ENCODE measurements around the gene AHI1. TPM values are rescaled to one million over a fixed set of nuclear protein-coding genes. Genes with fewer than 3 reads are reported as not detected.
"Not testable (repeated sequence)": the region's sequence is repeated elsewhere in the genome, so short reads cannot be mapped to it uniquely, and the experiment has no call there.

The AHI1 gene
- total RNA-seq, 1 donor from 2014 or later = 5.6 TPM

GRCh38 chr6:135506270-135506997 lies 8.9 kb upstream of the AHI1 start:
- DNase-seq (ENCODE audit: low read depth in 2 of 2) = peak; percentile 51 to 64

- no peak for DNase-seq (ENCODE audit: low read depth in 2 of 2)
Observed at GRCh38 chr6:135505648-135506047, 8.1 kb upstream of the AHI1 start.

GRCh38 chr6:135505222-135505621 lies 7.7 kb upstream of the AHI1 start:
- no peak for DNase-seq (ENCODE audit: low read depth in 2 of 2)

- no peak for DNase-seq (ENCODE audit: low read depth in 2 of 2)
Observed at GRCh38 chr6:135504734-135505133, 7.2 kb upstream of the AHI1 start.

GRCh38 chr6:135503703-135504475 lies 6.3 kb upstream of the AHI1 start:
- DNase-seq (ENCODE audit: low read depth in 2 of 2) = no peak

GRCh38 chr6:135499441-135500340 lies 2.2 kb upstream of the AHI1 start:
- DNase-seq (ENCODE audit: low read depth in 2 of 2) = no peak

- DNase-seq (ENCODE audit: low read depth in 2 of 2) = peak; percentile 93 to 95
Observed at GRCh38 chr6:135498185-135498841, 773 bp upstream of the AHI1 start.

- DNase-seq (ENCODE audit: low read depth in 2 of 2) = no peak
Observed at GRCh38 chr6:135496800-135497411, 634 bp downstream of the AHI1 start.

GRCh38 chr6:135493218-135493961 lies 4.2 kb downstream of the AHI1 start:
- DNase-seq (ENCODE audit: low read depth in 2 of 2) = peak in 1 of 2 donors; percentile 68

- no peak for DNase-seq (ENCODE audit: low read depth in 2 of 2)
Observed at GRCh38 chr6:135490381-135490780, 7.2 kb downstream of the AHI1 start.

- peak in 1 of 2 donors; percentile 42 for DNase-seq (ENCODE audit: low read depth in 2 of 2)
Observed at GRCh38 chr6:135488023-135488422, 9.5 kb downstream of the AHI1 start.

- not testable (repeated sequence) for DNase-seq (ENCODE audit: low read depth in 2 of 2)
Observed at GRCh38 chr6:135483903-135484302, 13.6 kb downstream of the AHI1 start.

GRCh38 chr6:135481783-135482369 lies 15.7 kb downstream of the AHI1 start:
- DNase-seq (ENCODE audit: low read depth in 2 of 2) = no peak

- no peak for DNase-seq (ENCODE audit: low read depth in 2 of 2)
Observed at GRCh38 chr6:135479601-135480000, 17.9 kb downstream of the AHI1 start.

- DNase-seq (ENCODE audit: low read depth in 2 of 2) = no peak
Observed at GRCh38 chr6:135478626-135479025, 18.9 kb downstream of the AHI1 start.

- DNase-seq (ENCODE audit: low read depth in 2 of 2) = no peak
Observed at GRCh38 chr6:135475292-135475886, 22.2 kb downstream of the AHI1 start.

GRCh38 chr6:135474362-135474761 lies 23.2 kb downstream of the AHI1 start:
- no peak for DNase-seq (ENCODE audit: low read depth in 2 of 2)

GRCh38 chr6:135465903-135466302 lies 31.6 kb downstream of the AHI1 start:
- DNase-seq (ENCODE audit: low read depth in 2 of 2) = no peak

GRCh38 chr6:135465307-135465706 lies 32.2 kb downstream of the AHI1 start:
- DNase-seq (ENCODE audit: low read depth in 2 of 2) = no peak
